ENCODE data around the gene OTOL1.
A peak's percentile ranks its signal among the peaks of the same experiment; 100 is the strongest.

The OTOL1 gene

DNA sequence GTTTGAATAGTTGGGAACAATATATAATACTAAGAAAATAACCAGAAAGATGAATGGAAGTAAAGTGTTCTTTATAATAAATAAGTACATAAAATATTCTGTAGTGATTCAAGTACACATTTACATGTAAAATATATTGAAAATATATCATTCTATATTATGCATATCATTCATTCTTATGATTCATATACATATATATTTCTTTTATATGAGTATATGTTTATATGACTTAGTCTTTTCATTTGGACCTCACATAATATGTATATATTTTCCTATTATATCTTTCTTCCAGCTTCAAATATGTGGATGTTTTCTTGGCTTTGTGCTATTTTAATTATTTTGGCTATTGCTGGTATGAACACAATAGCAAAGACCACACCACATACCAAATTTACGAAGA lies at the start of gene OTOL1:
OTOL1 (plus strand) TSS at position 301 of the 400 bp plus-strand sequence; CDS start at position 301, 0 bp downstream.
- Histone ChIP-seq H3K4me1 (ENCODE audit: control insufficient read depth, insufficient read depth, low read length) (peaks cover 12% of the 10 kb centered on the region), H3K9ac (ENCODE audit: low read length) (no peak within 1 kb of the TSS), H3K4me3 (ENCODE audit: low read length) (no peak within 1 kb of the TSS), H3K36me3 (ENCODE audit: control insufficient read depth, insufficient read depth, low read length, severe bottlenecking) (no peaks in the 10 kb centered on the region), H3K9me3 (ENCODE audit: control insufficient read depth, low read length) (peaks cover 11% of the 10 kb centered on the region), H3K27me3 (replicated peaks; ENCODE audit: control insufficient read depth, insufficient read depth, low read length) (peaks cover 2% of the 10 kb centered on the region)
- no peak for DNase-seq (ENCODE audit: low read depth)

DNA sequence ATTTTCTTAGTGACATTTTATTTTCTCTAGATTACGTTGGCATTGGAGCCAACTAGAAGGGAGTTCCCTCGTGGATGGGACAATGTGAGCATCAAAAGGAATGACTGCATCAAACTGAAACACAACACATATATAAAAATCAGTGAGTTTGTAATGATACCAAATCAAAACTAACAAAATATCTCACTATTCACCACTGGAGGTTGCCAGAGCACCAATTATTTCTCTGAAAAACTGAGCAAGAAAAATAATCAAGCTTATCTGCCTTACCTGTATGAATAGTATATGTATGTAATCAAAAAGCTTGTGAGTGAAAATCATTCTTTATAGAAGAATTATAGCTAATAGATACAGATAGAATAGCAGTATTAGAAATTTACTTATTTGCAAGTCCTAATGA lies 46.8 kb upstream of the OTOL1 start:
- Histone ChIP-seq H3K9ac (ENCODE audit: low read length) (no peak overlapping the region), H3K36me3 (ENCODE audit: control insufficient read depth, insufficient read depth, low read length, severe bottlenecking) (no peaks in the 10 kb centered on the region), H3K4me1 (ENCODE audit: control insufficient read depth, insufficient read depth, low read length) (no peaks in the 10 kb centered on the region), H3K27me3 (replicated peaks; ENCODE audit: control insufficient read depth, insufficient read depth, low read length) (no peaks in the 10 kb centered on the region), H3K9me3 (ENCODE audit: control insufficient read depth, low read length) (no peaks in the 10 kb centered on the region), H3K4me3 (ENCODE audit: low read length) (no peak overlapping the region)
- DNase-seq (ENCODE audit: low read depth), result no peak

DNA sequence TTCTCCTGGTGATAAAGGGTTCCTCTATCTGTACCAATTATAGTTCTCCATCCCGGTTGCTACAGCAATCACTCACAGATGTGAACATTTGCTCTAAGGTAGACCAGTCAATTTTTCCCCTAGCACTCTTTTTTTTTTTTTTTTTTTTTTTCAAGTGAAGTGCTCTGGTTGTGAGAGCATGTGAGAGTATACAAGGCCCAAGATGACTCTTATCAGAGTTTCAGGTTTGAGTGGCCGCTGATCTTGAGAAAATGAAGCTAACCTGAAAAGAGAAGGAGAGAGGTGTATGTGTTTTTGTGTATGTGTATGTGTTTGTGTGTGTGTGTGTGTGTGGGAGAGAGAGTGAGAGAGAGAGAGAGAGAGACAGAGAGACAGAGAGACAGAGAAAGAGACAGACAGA lies 44.4 kb upstream of the OTOL1 start:
- H3K36me3 ChIP-seq (ENCODE audit: control insufficient read depth, insufficient read depth, low read length, severe bottlenecking), result no peaks in the 10 kb centered on the region
- DNase-seq (ENCODE audit: low read depth), result no peak
- H3K27me3 ChIP-seq (replicated peaks; ENCODE audit: control insufficient read depth, insufficient read depth, low read length), result no peaks in the 10 kb centered on the region
- H3K4me3 ChIP-seq (ENCODE audit: low read length), result no peak overlapping the region
- no peak overlapping the region for H3K9ac ChIP-seq (ENCODE audit: low read length)
- no peaks in the 10 kb centered on the region for H3K4me1 ChIP-seq (ENCODE audit: control insufficient read depth, insufficient read depth, low read length)
- peaks cover 6% of the 10 kb centered on the region for H3K9me3 ChIP-seq (ENCODE audit: control insufficient read depth, low read length)

DNA sequence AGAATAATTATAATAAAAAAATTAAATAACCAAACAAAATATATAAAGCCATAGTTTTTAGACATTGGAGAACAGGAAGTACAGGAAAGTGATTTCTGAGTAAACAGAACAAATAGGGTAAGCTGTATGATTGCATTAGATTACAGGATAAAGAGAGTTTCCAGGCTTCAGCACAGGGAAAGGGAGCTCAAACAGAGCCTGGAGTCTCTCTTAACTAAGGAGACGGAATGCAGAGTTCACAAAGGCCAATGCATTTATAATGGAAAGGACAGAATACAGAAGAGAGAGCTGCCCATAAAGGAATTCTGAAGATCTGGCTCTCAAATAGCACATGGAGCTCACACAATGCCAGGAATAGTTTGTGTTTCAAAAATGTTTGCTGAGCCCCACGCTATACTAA lies 42.0 kb upstream of the OTOL1 start:
- no peak for DNase-seq (ENCODE audit: low read depth)
- Histone ChIP-seq H3K4me1 (ENCODE audit: control insufficient read depth, insufficient read depth, low read length) (no peaks in the 10 kb centered on the region), H3K9me3 (ENCODE audit: control insufficient read depth, low read length) (peaks cover 6% of the 10 kb centered on the region), H3K4me3 (ENCODE audit: low read length) (no peak overlapping the region), H3K9ac (ENCODE audit: low read length) (no peak overlapping the region), H3K27me3 (replicated peaks; ENCODE audit: control insufficient read depth, insufficient read depth, low read length) (no peaks in the 10 kb centered on the region), H3K36me3 (ENCODE audit: control insufficient read depth, insufficient read depth, low read length, severe bottlenecking) (no peaks in the 10 kb centered on the region)

DNA sequence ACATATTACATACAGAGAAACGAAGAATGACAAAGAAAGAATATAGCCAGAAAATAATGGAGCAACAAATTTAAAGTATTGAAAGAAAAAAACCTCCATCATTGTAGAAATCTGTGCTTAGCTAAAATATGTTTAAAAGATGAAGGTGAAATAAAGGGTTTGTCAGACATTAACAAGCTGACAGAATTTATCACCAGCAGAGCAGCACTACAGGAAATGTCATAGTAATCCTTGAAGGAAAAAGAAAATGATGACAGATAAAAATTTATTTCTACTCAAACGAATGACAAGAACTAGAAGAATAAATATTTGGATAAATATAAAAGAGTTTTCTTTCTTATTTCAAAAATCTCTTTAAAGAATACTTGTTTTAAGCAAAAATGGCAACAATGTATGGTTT lies 40.6 kb upstream of the OTOL1 start:
- H3K27me3 ChIP-seq (replicated peaks; ENCODE audit: control insufficient read depth, insufficient read depth, low read length), result no peaks in the 10 kb centered on the region

DNA sequence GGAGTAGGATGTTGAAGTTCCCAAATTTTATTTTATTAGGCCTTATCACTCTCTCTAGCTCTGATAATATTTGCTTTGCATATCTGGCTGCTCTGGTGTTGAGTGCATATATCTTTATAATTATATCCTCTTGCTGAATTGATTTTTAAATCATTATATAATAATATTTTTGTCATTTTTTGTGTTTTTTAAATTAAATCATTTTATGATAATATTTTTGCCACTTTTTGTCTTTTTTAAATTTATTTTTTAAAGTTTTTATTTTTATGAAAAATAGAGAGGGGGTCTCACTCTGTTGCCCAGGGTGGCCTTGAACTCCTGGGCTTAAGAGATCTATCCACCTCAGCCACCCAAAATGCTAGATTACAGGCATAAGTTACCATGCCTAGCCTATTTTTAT lies 34.5 kb upstream of the OTOL1 start:
- no peak overlapping the region for H3K4me3 ChIP-seq (ENCODE audit: low read length)
- DNase-seq (ENCODE audit: low read depth), result no peak
- no peaks in the 10 kb centered on the region for H3K27me3 ChIP-seq (replicated peaks; ENCODE audit: control insufficient read depth, insufficient read depth, low read length)
- H3K36me3 ChIP-seq (ENCODE audit: control insufficient read depth, insufficient read depth, low read length, severe bottlenecking), result no peaks in the 10 kb centered on the region
- peaks cover 18% of the 10 kb centered on the region for H3K9me3 ChIP-seq (ENCODE audit: control insufficient read depth, low read length)
- H3K9ac ChIP-seq (ENCODE audit: low read length), result no peak overlapping the region
- H3K4me1 ChIP-seq (ENCODE audit: control insufficient read depth, insufficient read depth, low read length), result no peaks in the 10 kb centered on the region

More for the DNA sequence above, 40.6 kb upstream of the OTOL1 start:
- H3K4me3 ChIP-seq (ENCODE audit: low read length), result no peak overlapping the region
- H3K36me3 ChIP-seq (ENCODE audit: control insufficient read depth, insufficient read depth, low read length, severe bottlenecking), result no peaks in the 10 kb centered on the region
- no peak overlapping the region for H3K9ac ChIP-seq (ENCODE audit: low read length)
- DNase-seq (ENCODE audit: low read depth), result no peak
- H3K9me3 ChIP-seq (ENCODE audit: control insufficient read depth, low read length), result peaks cover 6% of the 10 kb centered on the region
- H3K4me1 ChIP-seq (ENCODE audit: control insufficient read depth, insufficient read depth, low read length), result no peaks in the 10 kb centered on the region

DNA sequence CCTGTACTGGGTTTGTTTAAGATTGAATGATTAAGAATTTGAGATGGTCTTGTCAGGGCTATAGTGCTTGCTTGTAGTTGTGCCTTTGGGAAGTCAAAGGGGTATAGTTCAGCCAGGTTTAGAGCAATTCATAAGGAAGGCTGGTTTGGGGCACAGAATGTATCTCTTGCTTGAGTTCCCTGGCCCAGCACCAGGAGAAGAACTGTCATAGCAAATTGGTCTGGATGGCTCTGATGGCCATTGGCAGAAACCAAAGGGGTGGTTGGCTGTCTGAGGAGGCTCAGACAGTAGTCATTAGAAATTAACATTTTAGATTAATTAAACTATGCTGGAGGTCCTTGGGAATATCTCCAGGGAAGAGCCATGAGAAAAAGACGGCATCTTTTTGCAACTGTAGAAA lies 25.4 kb upstream of the OTOL1 start:
- Histone ChIP-seq H3K9me3 (ENCODE audit: control insufficient read depth, low read length) (no peaks in the 10 kb centered on the region), H3K4me1 (ENCODE audit: control insufficient read depth, insufficient read depth, low read length) (peaks cover 4% of the 10 kb centered on the region), H3K36me3 (ENCODE audit: control insufficient read depth, insufficient read depth, low read length, severe bottlenecking) (no peaks in the 10 kb centered on the region), H3K4me3 (ENCODE audit: low read length) (no peak overlapping the region), H3K27me3 (replicated peaks; ENCODE audit: control insufficient read depth, insufficient read depth, low read length) (no peaks in the 10 kb centered on the region), H3K9ac (ENCODE audit: low read length) (no peak overlapping the region)
- no peak for DNase-seq (ENCODE audit: low read depth)

DNA sequence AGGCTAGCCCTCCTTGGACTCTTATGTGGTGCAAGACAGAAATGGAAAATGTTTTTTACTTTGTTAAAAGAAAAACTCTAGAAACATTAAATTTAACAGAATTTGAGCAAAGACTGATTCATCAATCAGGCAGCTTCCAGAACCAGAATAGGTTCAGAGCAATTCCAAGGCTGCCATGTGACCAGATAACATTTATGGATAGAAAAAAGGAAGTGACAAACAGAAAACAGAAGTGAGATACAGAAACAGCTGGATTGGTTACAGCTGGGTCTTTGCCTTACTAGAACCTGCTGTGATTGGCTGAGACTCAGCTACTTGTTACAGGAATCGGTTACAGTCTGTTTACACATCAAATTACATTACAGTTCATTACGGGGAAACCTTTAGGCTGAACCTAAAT lies 22.5 kb upstream of the OTOL1 start:
- no peaks in the 10 kb centered on the region for H3K27me3 ChIP-seq (replicated peaks; ENCODE audit: control insufficient read depth, insufficient read depth, low read length)
- DNase-seq (ENCODE audit: low read depth), result peak; percentile 1

DNA sequence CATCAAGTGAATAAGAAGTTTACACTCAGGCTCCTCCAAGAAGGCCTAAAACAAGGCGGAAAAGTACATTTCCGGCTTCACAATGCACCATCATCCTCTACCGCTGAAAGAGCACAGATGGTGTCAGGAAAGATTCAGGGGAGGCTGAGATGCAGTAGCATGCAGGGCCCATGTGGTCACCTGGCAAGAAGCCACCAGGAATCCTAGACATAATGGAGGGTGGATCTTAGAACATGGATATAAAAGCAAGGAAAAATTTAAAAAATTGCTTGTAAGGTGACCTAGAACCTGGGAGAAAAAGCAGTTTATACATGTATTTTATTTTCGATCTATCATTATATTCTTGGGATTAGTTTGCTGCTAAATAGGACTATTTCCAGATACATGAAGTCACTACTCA lies 21.9 kb upstream of the OTOL1 start:
- Histone ChIP-seq H3K9me3 (ENCODE audit: control insufficient read depth, low read length) (no peaks in the 10 kb centered on the region), H3K4me1 (ENCODE audit: control insufficient read depth, insufficient read depth, low read length) (peaks cover 4% of the 10 kb centered on the region)

More for the DNA sequence above, 22.5 kb upstream of the OTOL1 start:
- H3K4me1 ChIP-seq (ENCODE audit: control insufficient read depth, insufficient read depth, low read length), result peaks cover 4% of the 10 kb centered on the region
- H3K9ac ChIP-seq (ENCODE audit: low read length), result no peak overlapping the region
- H3K36me3 ChIP-seq (ENCODE audit: control insufficient read depth, insufficient read depth, low read length, severe bottlenecking), result no peaks in the 10 kb centered on the region
- H3K4me3 ChIP-seq (ENCODE audit: low read length), result no peak overlapping the region
- no peaks in the 10 kb centered on the region for H3K9me3 ChIP-seq (ENCODE audit: control insufficient read depth, low read length)

DNA sequence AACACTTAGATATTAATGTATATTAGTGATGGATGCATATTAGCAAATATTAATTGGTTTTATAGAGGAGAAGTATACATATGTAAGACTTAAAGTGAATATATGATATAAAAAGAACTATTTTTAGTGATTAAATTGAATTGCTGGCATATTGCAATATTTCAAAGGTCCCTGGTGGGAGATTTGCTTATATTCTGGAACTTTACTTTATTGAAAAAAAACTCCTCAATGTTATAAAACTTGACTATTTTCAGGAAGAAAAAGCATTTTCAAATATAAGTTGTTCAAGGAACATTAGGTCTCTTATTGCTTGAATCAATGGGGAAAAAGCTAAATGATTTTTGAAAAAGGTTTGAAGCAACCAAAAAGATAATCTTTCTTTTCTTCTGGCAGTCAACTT lies 21.4 kb upstream of the OTOL1 start:
- no peak for DNase-seq (ENCODE audit: low read depth)
- Histone ChIP-seq H3K9me3 (ENCODE audit: control insufficient read depth, low read length) (no peaks in the 10 kb centered on the region), H3K4me3 (ENCODE audit: low read length) (no peak overlapping the region), H3K27me3 (replicated peaks; ENCODE audit: control insufficient read depth, insufficient read depth, low read length) (no peaks in the 10 kb centered on the region), H3K36me3 (ENCODE audit: control insufficient read depth, insufficient read depth, low read length, severe bottlenecking) (no peaks in the 10 kb centered on the region), H3K9ac (ENCODE audit: low read length) (no peak overlapping the region), H3K4me1 (ENCODE audit: control insufficient read depth, insufficient read depth, low read length) (peaks cover 4% of the 10 kb centered on the region)

More for the DNA sequence above, 21.9 kb upstream of the OTOL1 start:
- no peak for DNase-seq (ENCODE audit: low read depth)
- H3K36me3 ChIP-seq (ENCODE audit: control insufficient read depth, insufficient read depth, low read length, severe bottlenecking), result no peaks in the 10 kb centered on the region
- no peaks in the 10 kb centered on the region for H3K27me3 ChIP-seq (replicated peaks; ENCODE audit: control insufficient read depth, insufficient read depth, low read length)
- no peak overlapping the region for H3K4me3 ChIP-seq (ENCODE audit: low read length)
- H3K9ac ChIP-seq (ENCODE audit: low read length), result no peak overlapping the region

DNA sequence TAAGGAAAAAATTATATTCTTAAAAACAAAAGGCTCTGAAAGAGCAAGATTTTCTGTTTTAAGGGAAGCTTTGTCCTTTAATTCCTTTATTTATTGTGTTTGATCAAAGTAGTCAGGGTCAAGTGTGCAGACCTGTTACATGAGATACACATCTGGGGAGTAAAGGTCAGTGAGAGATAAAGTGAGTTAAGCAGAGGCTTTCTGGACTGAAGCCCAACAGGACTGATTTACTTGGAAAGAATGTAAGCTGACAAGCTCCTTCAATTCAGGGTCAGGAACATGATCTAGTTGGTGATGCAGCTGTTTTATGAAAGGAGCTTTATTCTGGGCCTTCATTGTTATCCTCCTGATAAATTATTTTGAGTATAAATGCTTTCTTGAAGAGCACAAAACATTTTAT lies 20.7 kb upstream of the OTOL1 start:
- peak; percentile 30 for DNase-seq (ENCODE audit: low read depth)
- Histone ChIP-seq H3K4me3 (ENCODE audit: low read length) (no peak overlapping the region), H3K9me3 (ENCODE audit: control insufficient read depth, low read length) (no peaks in the 10 kb centered on the region), H3K36me3 (ENCODE audit: control insufficient read depth, insufficient read depth, low read length, severe bottlenecking) (no peaks in the 10 kb centered on the region), H3K4me1 (ENCODE audit: control insufficient read depth, insufficient read depth, low read length) (peaks cover 4% of the 10 kb centered on the region), H3K9ac (ENCODE audit: low read length) (no peak overlapping the region), H3K27me3 (replicated peaks; ENCODE audit: control insufficient read depth, insufficient read depth, low read length) (no peaks in the 10 kb centered on the region)

DNA sequence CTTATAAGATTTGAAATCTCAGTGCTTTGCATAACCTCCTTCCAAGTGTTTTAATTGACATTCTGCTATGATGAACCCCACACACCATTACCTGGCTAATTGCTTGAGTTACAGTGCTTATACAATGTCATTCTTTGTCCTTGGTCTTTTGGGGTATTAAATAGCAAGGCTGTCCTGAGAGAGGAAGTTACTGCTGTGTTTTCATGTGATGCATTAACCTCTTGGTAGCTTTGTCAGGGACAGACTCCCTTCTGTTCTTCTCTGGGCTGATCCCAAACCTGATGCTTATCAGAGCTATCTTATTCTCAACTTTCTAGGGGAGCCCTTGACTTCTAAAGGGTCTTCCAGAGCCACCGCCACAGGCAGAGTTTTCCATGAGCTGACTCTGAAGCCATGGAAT lies 12.4 kb upstream of the OTOL1 start:
- H3K9me3 ChIP-seq (ENCODE audit: control insufficient read depth, low read length), result no peaks in the 10 kb centered on the region
- no peaks in the 10 kb centered on the region for H3K4me1 ChIP-seq (ENCODE audit: control insufficient read depth, insufficient read depth, low read length)
- no peak for DNase-seq (ENCODE audit: low read depth)
- H3K36me3 ChIP-seq (ENCODE audit: control insufficient read depth, insufficient read depth, low read length, severe bottlenecking), result no peaks in the 10 kb centered on the region
- no peak overlapping the region for H3K4me3 ChIP-seq (ENCODE audit: low read length)
- peaks cover 3% of the 10 kb centered on the region for H3K27me3 ChIP-seq (replicated peaks; ENCODE audit: control insufficient read depth, insufficient read depth, low read length)
- no peak overlapping the region for H3K9ac ChIP-seq (ENCODE audit: low read length)

All from adipocyte (in vitro differentiated cells).